ENCODE measurements around the gene LGALS7B. TPM values are rescaled to one million over a fixed set of nuclear protein-coding genes. Genes with fewer than 3 reads are reported as not detected.
A peak's percentile ranks its signal among the peaks of the same experiment; 100 is the strongest.

LGALS7B gene
- total RNA-seq, 1 experiment from 2014 or later: 3.6 TPM

DNA sequence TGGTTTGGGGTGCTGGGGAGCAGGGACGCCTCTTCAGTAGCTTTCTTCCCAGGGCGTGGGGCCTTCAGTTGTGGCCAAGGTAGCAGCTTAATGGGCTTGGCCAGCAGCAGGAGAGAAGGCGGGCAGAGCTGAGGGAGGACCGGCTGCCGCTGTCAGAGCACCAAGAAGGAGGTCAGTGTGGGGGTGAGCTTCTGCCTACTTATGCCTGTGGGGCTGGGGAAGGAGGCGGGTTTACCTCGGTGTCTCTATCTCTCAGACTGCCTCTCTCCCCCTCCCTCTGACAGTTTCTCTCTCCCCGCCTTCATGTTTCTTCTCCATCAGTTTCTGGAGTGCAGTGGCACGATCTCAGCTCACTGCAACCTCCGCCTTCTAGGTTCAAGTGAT is 44.7 kb upstream of the LGALS7B start, which contains the start of gene CAPN12:
Gene CAPN12, minus strand, starts transcription at position 177 of the 384 bp plus-strand sequence. CDS start 309 bp downstream, outside the sequence.
- CTCF ChIA-PET: interaction anchor here (0.6 to 0.7 kb wide), 2 partner anchors 72 to 112 kb away, joined by 4 to 7 read pairs; no protein-coding TSS in a partner anchor
- POLR2A ChIA-PET: interaction anchor here (0.5 to 0.7 kb wide), 2 partner anchors 12 to 42 kb away, joined by 8 to 9 read pairs; no protein-coding TSS in a partner anchor
- no TSS peak for BruUV-seq (replicated peaks)
- Histone ChIP-seq H3K36me3 (ENCODE audit: control insufficient read depth, insufficient read depth, low read length) (no peaks in the 10 kb centered on the region), H3K4me3 (ENCODE audit: low read depth in 2 of 2, low read length in 2 of 2) (no peak within 1 kb of the TSS), H3K4me1 (ENCODE audit: control insufficient read depth, insufficient read depth, low read length) (0 out of 2 replicates have a peak, but pooled peaks cover 4% of the 10 kb centered on the region), H3K27me3 (ENCODE audit: control insufficient read depth, insufficient read depth, low read length) (no peaks in the 10 kb centered on the region), H3K27ac (ENCODE audit: low read length) (no peak within 1 kb of the TSS), H3K9me3 (ENCODE audit: control insufficient read depth, insufficient read depth, low read depth, low read length) (no peaks in the 10 kb centered on the region)
- peak; percentile 18; the same call in 1 of the 2 replicates for ATAC-seq
- intact Hi-C loops (cut with micrococcal nuclease; ENCODE audit: unreplicated experiment): no loop called here
- no peak for DNase-seq (ENCODE audit: low read depth, low spot score)
- in situ Hi-C loops (cut with HindIII; ENCODE audit: low pct_unique_long_range_greater_than_20kb, low sequenced_read_pairs): no loop called here
- no peak for TF ChIP-seq REST (IDR thresholded peaks at IDR 0.05; ENCODE audit: insufficient read depth in 1 of 2, low read depth in 2 of 2, low read length in 1 of 2)
- TF ChIP-seq, protein P1, sequence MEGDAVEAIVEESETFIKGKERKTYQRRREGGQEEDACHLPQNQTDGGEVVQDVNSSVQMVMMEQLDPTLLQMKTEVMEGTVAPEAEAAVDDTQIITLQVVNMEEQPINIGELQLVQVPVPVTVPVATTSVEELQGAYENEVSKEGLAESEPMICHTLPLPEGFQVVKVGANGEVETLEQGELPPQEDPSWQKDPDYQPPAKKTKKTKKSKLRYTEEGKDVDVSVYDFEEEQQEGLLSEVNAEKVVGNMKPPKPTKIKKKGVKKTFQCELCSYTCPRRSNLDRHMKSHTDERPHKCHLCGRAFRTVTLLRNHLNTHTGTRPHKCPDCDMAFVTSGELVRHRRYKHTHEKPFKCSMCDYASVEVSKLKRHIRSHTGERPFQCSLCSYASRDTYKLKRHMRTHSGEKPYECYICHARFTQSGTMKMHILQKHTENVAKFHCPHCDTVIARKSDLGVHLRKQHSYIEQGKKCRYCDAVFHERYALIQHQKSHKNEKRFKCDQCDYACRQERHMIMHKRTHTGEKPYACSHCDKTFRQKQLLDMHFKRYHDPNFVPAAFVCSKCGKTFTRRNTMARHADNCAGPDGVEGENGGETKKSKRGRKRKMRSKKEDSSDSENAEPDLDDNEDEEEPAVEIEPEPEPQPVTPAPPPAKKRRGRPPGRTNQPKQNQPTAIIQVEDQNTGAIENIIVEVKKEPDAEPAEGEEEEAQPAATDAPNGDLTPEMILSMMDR (IDR thresholded peaks at IDR 0.05): no peak
- no peak for TF ChIP-seq POLR2AphosphoS5 (IDR thresholded peaks at IDR 0.05; ENCODE audit: low read depth, low read length)
- no peak for TF ChIP-seq TCF7L2 (IDR thresholded peaks at IDR 0.05; ENCODE audit: low read depth, low read length)

GRCh38 chr19:38744874-38745273 is 44.1 kb upstream of the LGALS7B start:
- intact Hi-C loops (cut with micrococcal nuclease; ENCODE audit: unreplicated experiment) (no loop called here), in situ Hi-C loops (cut with HindIII; ENCODE audit: low pct_unique_long_range_greater_than_20kb, low sequenced_read_pairs) (no loop called here)
- no peaks in the 10 kb centered on the region for H3K27me3 ChIP-seq (ENCODE audit: control insufficient read depth, insufficient read depth, low read length)
- ATAC-seq: no peak; the same call in 1 of the 2 replicates
- TF ChIP-seq POLR2AphosphoS5 (IDR thresholded peaks at IDR 0.05; ENCODE audit: low read depth, low read length) (no peak), REST (IDR thresholded peaks at IDR 0.05; ENCODE audit: insufficient read depth in 1 of 2, low read depth in 2 of 2, low read length in 1 of 2) (no peak), SIN3A (IDR thresholded peaks at IDR 0.05; ENCODE audit: borderline replicate concordance, insufficient read depth, low read depth, low read length) (no peak), TCF7L2 (IDR thresholded peaks at IDR 0.05; ENCODE audit: low read depth, low read length) (no peak)
- TF ChIP-seq, protein P1 (IDR thresholded peaks at IDR 0.05): no peak
- no peak for DNase-seq (ENCODE audit: low read depth, low spot score)
- H3K4me1 ChIP-seq (ENCODE audit: control insufficient read depth, insufficient read depth, low read length): 0 out of 2 replicates have a peak, but pooled peaks cover 4% of the 10 kb centered on the region
- ChIA-PET CTCF (interaction anchor here (0.7 kb wide), 1 partner anchor 112 kb away, joined by 7 read pairs; no protein-coding TSS in a partner anchor), POLR2A (interaction anchor here (0.5 to 0.7 kb wide), 3 partner anchors 11 to 42 kb away, joined by 3 to 9 read pairs (median 8); no protein-coding TSS in a partner anchor)
- H3K27ac ChIP-seq (ENCODE audit: low read length): no peak overlapping the region
- H3K36me3 ChIP-seq (ENCODE audit: control insufficient read depth, insufficient read depth, low read length): no peaks in the 10 kb centered on the region
- no peak overlapping the region for H3K4me3 ChIP-seq (ENCODE audit: low read depth in 2 of 2, low read length in 2 of 2)
- no peaks in the 10 kb centered on the region for H3K9me3 ChIP-seq (ENCODE audit: control insufficient read depth, insufficient read depth, low read depth, low read length)
- no TSS peak for BruUV-seq (replicated peaks)

Data from Panc1 (cell line).